ENCODE measurements around the gene ARL2.

GRCh38 chr11:64998141-64998540 lies 15.8 kb upstream of the ARL2 start:
- no peak for TF ChIP-seq CTCF (IDR thresholded peaks at IDR 0.05; ENCODE audit: insufficient read depth, low read depth, low read length)
- no peak for TF ChIP-seq EZH2 (IDR thresholded peaks at IDR 0.05; ENCODE audit: insufficient read depth, low read length)

Data from astrocyte (in vitro differentiated cells and primary cell).